HL-60/S4 treated with phorbol 12-myristate 13-acetate at 8.2 ng/mL for 4 days and 3 days (cell line): ENCODE measurements around the gene N4BP2.

Source experiments
- in situ Hi-C: fragments of 300-500 bp; cut with MboI; formaldehyde crosslinking; loops from 2 replicates; pipeline ENCODE4 v1.15.0; 2022; ENCODE audit warnings: low sequenced_read_pairs

N4BP2 gene

DNA sequence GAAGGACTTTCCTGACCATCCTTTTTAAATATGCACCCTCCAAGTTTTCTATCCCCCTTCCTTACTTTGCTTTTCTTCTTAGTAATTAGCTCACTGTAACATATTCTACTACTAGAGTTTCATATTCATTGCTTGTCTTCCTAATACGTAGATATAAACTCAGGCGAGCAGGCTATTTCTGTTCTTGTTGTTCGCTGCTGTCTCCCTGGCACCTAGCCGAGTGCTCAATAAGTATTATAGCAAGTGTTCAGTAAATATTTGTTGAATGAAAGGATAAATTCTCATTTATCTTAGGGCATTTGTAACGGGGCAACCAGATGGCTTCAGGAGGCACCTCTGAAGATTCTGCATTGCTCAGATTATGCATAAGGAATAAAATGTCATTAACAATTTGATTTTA lies 133.4 kb downstream of the N4BP2 start:
- in situ Hi-C loops = no loop called here

DNA sequence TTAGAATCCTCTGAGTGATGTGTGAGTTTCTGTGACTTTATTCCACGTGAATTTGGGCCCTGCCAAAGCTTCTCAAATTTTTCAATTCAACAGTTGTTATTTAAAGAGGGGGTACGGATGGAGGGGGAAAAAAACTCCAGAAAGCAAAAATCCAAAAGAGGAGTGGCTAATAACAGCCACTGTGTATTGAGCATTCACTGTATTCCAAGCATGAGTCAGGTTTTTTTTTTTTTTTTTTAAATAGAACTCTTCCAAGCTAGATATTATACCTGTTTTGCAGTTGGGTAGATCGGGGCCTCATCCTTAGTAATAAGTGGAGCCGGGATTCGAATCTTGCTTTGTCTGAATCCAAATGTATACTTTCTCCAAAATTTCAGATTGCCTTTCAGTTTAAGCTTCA lies 133.8 kb downstream of the N4BP2 start:
- in situ Hi-C loops = no loop called here

- in situ Hi-C loops = no loop called here
Observed at GRCh38 chr4:40190880-40191815, 134.5 kb downstream of the N4BP2 start.

- in situ Hi-C loops = no loop called here
Observed at GRCh38 chr4:40192114-40193015, 135.7 kb downstream of the N4BP2 start.

DNA sequence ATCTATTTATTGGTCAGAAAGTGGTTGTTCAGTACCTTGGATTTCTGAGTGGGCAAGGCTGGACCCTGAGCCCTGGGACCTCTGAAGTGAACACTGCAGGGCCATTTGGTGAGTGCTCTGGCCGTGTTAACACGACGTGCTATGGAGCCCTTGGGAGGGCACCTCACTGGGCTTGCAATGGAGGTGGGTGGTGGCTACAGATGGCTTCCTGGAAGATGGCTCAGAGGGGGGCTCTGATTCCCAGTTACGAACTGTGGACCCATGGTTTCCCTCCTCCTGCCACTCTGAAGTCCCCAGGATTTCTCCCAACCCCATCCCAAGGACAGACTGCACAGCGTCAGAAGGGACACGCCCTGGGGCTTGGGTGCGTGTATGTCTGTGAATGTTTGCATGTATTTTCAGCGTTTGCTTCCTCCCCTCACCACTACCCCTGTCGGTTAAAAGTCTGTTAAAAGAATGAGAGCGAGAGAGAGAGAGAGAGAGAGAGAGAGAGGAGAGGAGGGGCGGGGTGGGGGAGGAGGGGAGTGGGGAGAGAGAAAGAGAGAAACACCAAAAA lies 136.4 kb downstream of the N4BP2 start:
- in situ Hi-C loops = no loop called here

DNA sequence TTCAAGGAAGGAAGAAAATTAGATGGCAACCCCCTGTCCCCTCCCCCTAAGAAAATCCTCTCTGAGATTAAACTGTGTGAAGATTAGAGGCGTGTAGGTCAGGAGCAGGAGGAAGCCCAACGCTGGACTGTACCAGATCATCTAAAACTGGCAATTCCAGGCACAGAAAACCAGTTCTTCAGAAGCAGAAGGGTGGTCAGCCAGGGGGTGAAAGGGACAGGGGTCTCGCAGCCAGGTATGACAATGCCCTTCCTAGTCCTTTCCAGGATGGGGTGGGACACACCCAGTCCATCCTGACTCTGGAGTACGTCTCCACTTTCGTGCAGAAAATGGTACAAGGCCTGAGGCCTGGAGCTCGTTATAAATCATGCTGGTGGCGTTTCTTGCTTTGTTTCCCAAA lies 136.9 kb downstream of the N4BP2 start:
- in situ Hi-C loops = no loop called here

GRCh38 chr4:40194602-40195161 lies 138.0 kb downstream of the N4BP2 start:
- in situ Hi-C loops = no loop called here

- in situ Hi-C loops = no loop called here
Observed at GRCh38 chr4:40195182-40196177, 138.8 kb downstream of the N4BP2 start.

- in situ Hi-C loops = no loop called here
Observed at GRCh38 chr4:40196272-40196671, 139.6 kb downstream of the N4BP2 start.

- in situ Hi-C loops = no loop called here
Observed at GRCh38 chr4:40196724-40197281, 140.2 kb downstream of the N4BP2 start, which contains the start of gene RHOH. RHOH (plus strand) TSS chr4:40197031; CDS start chr4:40243387, 46,356 bp downstream.

- in situ Hi-C loops = no loop called here
Observed at GRCh38 chr4:40197879-40198689, 141.4 kb downstream of the N4BP2 start.

- in situ Hi-C loops = no loop called here
Observed at GRCh38 chr4:40199179-40199670, 142.6 kb downstream of the N4BP2 start.

DNA sequence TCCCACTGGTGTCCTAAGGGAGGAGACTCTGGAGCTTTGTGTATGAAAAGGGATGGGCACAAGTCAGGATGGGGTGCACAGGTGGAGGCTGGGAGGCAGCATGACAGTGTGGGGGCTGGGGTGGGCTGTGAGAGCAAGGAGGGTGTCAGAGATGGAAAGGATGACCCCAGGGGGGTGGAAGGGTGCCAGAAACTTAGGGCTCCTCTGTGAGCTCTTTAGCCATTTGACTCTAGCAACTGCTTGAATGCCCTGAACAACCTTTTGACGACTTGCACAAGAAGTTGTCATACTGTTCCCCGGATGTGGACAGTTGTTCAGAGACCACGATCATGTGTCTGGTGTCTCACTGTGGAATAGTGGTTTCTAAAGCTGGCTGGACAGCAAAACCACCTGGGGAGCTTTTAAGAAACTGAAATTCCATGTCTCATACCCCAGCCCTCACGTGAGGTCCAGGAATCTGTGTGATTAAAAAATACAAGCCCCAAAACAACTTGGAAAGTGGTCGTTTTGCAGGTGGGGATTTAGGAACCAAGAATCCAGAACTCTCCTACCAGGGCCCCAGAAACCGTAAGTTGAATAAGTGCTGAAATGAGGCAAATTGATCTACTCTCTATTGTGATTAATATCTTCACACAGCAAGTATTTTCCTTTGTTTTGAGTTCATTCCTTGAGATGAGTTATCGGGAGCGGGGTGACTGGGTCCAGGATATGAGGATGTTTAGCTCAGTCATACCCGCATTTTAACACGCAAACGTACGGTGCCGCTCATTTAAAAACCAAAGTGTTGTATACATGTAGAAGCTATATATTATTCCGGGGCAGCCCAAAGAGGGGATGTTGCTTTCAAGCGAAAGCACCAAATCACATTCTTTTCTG lies 143.6 kb downstream of the N4BP2 start:
- in situ Hi-C loops = no loop called here

- in situ Hi-C loops = no loop called here
Observed at GRCh38 chr4:40200875-40201801, 144.5 kb downstream of the N4BP2 start.

DNA sequence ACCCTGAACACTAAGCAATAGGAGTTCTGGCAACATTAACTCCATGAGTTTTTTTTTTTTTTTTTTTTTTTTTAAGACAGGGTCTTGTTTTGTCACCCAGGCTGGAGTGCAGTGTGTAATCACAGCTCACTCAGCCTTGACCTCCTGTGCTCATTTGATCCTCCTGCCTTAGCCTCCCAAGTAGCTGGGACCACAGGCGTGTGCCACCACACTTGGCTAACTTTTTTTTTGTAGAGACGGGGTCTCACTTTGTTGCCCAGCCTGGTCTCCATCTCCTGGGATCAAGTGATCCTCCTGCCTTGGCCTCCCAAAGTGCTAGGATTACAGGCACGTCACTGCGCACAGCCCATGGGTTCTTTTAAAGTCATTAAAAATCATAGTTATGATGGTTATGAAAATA lies 145.2 kb downstream of the N4BP2 start:
- in situ Hi-C loops = no loop called here

GRCh38 chr4:40202474-40202873 lies 145.8 kb downstream of the N4BP2 start:
- in situ Hi-C loops = no loop called here
